GM23338 (cell line): ENCODE results near the gene MYO7B. TPM values are rescaled to one million over a fixed set of nuclear protein-coding genes. Genes with fewer than 3 reads are reported as not detected.

Experiments used
- ATAC-seq: fragments of 200-7000 bp; cut with Tn5 transposase; 3 replicates; pipeline ENCODE4 v1.9.1; 2020
- DNase-seq: peaks from one replicate; pipeline ENCODE4 v3.0.0-alpha.2; 2015; ENCODE audit warnings: low spot score
- H2AFZ ChIP-seq: fragments of 200-600 bp; sonication (generic); 2 replicates; pipeline ENCODE4 v1.8.0; 2016; ENCODE audit warnings: antibody characterized with exemption, mild to moderate bottlenecking, moderate library complexity
- H3F3A ChIP-seq: fragments of 200-600 bp; sonication (generic); replicated peaks from 2 replicates; pipeline ENCODE4 v1.8.0; 2017; ENCODE audit warnings: antibody characterized with exemption, mixed run types, low read depth
- H3K27ac ChIP-seq: fragments of 200-600 bp; sonication (generic); 2 replicates; pipeline ENCODE4 v1.6.1; 2016; ENCODE audit warnings: low read depth
- H3K27me3 ChIP-seq: fragments of 200-600 bp; sonication (generic); 2 replicates; pipeline ENCODE4 v1.8.0; 2016; ENCODE audit warnings: mild to moderate bottlenecking, mixed run types, moderate library complexity; ENCODE audit not compliant: insufficient read depth
- H3K36me3 ChIP-seq: fragments of 200-600 bp; sonication (generic); 2 replicates; pipeline ENCODE4 v1.8.0; 2016; ENCODE audit warnings: mild to moderate bottlenecking; ENCODE audit not compliant: insufficient read depth
- H3K4me1 ChIP-seq: fragments of 200-600 bp; sonication (generic); 2 replicates; pipeline ENCODE4 v1.8.0; 2016; ENCODE audit warnings: mild to moderate bottlenecking, moderate library complexity; ENCODE audit not compliant: insufficient read depth
- H3K4me2 ChIP-seq: fragments of 200-600 bp; sonication (generic); 2 replicates; pipeline ENCODE4 v1.7.1; 2017; ENCODE audit warnings: mixed run types
- H3K4me3 ChIP-seq: fragments of 200-600 bp; sonication (generic); 2 replicates; pipeline ENCODE4 v1.6.1; 2016; ENCODE audit warnings: mixed run types
- H3K79me2 ChIP-seq: fragments of 200-600 bp; sonication (generic); replicated peaks from 2 replicates; pipeline ENCODE4 v1.8.0; 2017; ENCODE audit warnings: mild to moderate bottlenecking; ENCODE audit not compliant: insufficient read depth
- H3K9me2 ChIP-seq: fragments of 200-600 bp; sonication (generic); 2 replicates; pipeline ENCODE4 v1.8.0; 2017; ENCODE audit not compliant: insufficient read depth
- H4K20me1 ChIP-seq: fragments of 200-600 bp; sonication (generic); replicated peaks from 2 replicates; pipeline ENCODE4 v1.8.0; 2017; ENCODE audit warnings: mild to moderate bottlenecking; ENCODE audit not compliant: insufficient read depth
- H3K27ac Mint-ChIP-seq: 2 replicates; pipeline ENCODE4 v1.8.0; 2020; ENCODE audit warnings: inconsistent platforms, mild to moderate bottlenecking, moderate library complexity, mixed read lengths
- H3K27me3 Mint-ChIP-seq: 3 replicates; pipeline ENCODE4 v1.8.0; 2022; ENCODE audit warnings: low read depth, mild to moderate bottlenecking, moderate library complexity, mixed read lengths, inconsistent platforms; ENCODE audit not compliant: insufficient read depth, poor library complexity
- H3K36me3 Mint-ChIP-seq: 3 replicates; pipeline ENCODE4 v1.8.0; 2021; ENCODE audit warnings: low read depth, mild to moderate bottlenecking, inconsistent platforms, moderate library complexity, mixed read lengths
- H3K4me1 Mint-ChIP-seq: 3 replicates; pipeline ENCODE4 v1.8.0; 2020; ENCODE audit warnings: mild to moderate bottlenecking, inconsistent platforms, mixed read lengths
- H3K4me3 Mint-ChIP-seq: 3 replicates; pipeline ENCODE4 v1.8.0; 2021; ENCODE audit warnings: moderate library complexity, mild to moderate bottlenecking, inconsistent platforms, mixed read lengths
- H3K9me3 Mint-ChIP-seq: 3 replicates; pipeline ENCODE4 v1.8.0; 2020; ENCODE audit warnings: moderate library complexity, mild to moderate bottlenecking, inconsistent platforms, mixed read lengths
- CREB1 ChIP-seq: fragments of 250-450 bp; sonication (Bioruptor Pico); IDR thresholded peaks from 2 replicates; pipeline ENCODE4 v1.5.0; 2020; ENCODE audit warnings: low read depth, mild to moderate bottlenecking, moderate library complexity
- CTCF ChIP-seq, 2 experiments: fragments of 200-600 bp in 1 of 2; sonication (generic) in 1 of 2; conservative IDR thresholded peaks; 2 replicates each; pipeline versions ENCODE4 v1.5.1 to v1.6.1; 2016 to 2017; ENCODE audit warnings: antibody characterized with exemption in 2 of 2, low read depth in 2 of 2, mild to moderate bottlenecking in 2 of 2, moderate library complexity in 1 of 2
- EZH2 ChIP-seq: fragments of 200-600 bp; sonication (generic); IDR thresholded peaks from one replicate; pipeline ENCODE4 v1.8.0; 2017; ENCODE audit warnings: antibody characterized with exemption, mild to moderate bottlenecking, low read depth; ENCODE audit not compliant: unreplicated experiment
- EZH2phosphoT487 ChIP-seq: fragments of 200-600 bp; sonication (generic); IDR thresholded peaks from one replicate; pipeline ENCODE4 v1.8.1; 2018; ENCODE audit warnings: antibody characterized with exemption; ENCODE audit not compliant: unreplicated experiment
- JUNB ChIP-seq: IDR thresholded peaks from one replicate; pipeline ENCODE4 v1.6.1; 2016; ENCODE audit warnings: antibody characterized with exemption; ENCODE audit not compliant: unreplicated experiment
- NANOG ChIP-seq: IDR thresholded peaks from 2 replicates; pipeline ENCODE4 v1.6.1; 2016; ENCODE audit warnings: antibody characterized with exemption, borderline replicate concordance
- POLR2AphosphoS5 ChIP-seq: IDR thresholded peaks from 2 replicates; pipeline ENCODE4 v1.6.1; 2016; ENCODE audit warnings: antibody characterized with exemption, low read depth
- REST ChIP-seq: IDR thresholded peaks from one replicate; pipeline ENCODE4 v1.6.1; 2018; ENCODE audit warnings: antibody characterized with exemption; ENCODE audit not compliant: unreplicated experiment
- ZNF114 ChIP-seq: fragments of 250-450 bp; sonication (Bioruptor Pico); IDR thresholded peaks from 2 replicates; pipeline ENCODE4 v1.5.0; 2020; ENCODE audit warnings: mild to moderate bottlenecking, moderate library complexity
- ZNF331 ChIP-seq: fragments of 250-450 bp; sonication (Bioruptor Pico); IDR thresholded peaks from 2 replicates; pipeline ENCODE4 v1.5.0; 2020; ENCODE audit warnings: low read depth, mild to moderate bottlenecking, moderate library complexity
- polyA plus RNA-seq: library from polyadenylated mRNA; unstranded; fragments of >200 nt; fragmentation: Nextera tagmentation; extraction: Ambion mirVana; gene quantifications from 2 replicates; pipeline ENCODE4 v1.2.1, GENCODE V29; 2016
- total RNA-seq: library from RNA; depleted of rRNA; stranded (reverse); fragments of >200 nt; shearing (Covaris generic); gene quantifications from 2 replicates; pipeline ENCODE4 v1.2.3, GENCODE V29; 2014
- TF ChIP-seq, protein P1 (sequence below): fragments of 250-450 bp; sonication (Bioruptor Pico); IDR thresholded peaks from 2 replicates; pipeline ENCODE4 v1.5.0; 2020; ENCODE audit warnings: mild to moderate bottlenecking, moderate library complexity
- TF ChIP-seq, protein P2 (sequence below): IDR thresholded peaks from 2 replicates; pipeline ENCODE4 v1.6.1; 2016; ENCODE audit warnings: antibody characterized with exemption

Gene MYO7B
- total and polyA plus RNA-seq, 2 experiments from 2014 or later: not detected

DNA sequence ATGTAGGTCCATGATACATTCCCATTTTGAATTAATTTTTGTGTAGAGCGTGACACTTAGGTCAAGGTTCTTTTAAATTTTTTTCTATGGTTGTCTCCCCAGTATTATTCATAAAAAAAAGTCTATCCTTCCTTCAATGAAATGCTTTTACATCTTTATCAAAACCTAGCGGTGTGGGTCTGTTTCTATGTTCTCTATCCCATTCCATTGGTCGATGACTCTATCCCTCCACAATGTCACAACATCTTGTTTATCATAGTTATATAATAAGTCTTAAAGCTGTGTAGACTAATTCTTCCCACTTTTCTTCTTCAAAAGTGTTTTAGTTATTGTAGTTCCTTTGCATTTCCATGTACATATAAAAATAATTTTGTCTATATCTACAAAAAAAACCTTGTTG lies 63.2 kb downstream of the MYO7B start:
- no peak overlapping the region for H3K4me3 ChIP-seq
- no peaks in the 10 kb centered on the region for H3K9me2 ChIP-seq
- H3K4me2 ChIP-seq: no peak overlapping the region
- H3F3A ChIP-seq: no peaks in the 10 kb centered on the region
- no peak for TF ChIP-seq ZNF114
- TF ChIP-seq ZNF331: no peak
- no peak for TF ChIP-seq NANOG
- no peak for TF ChIP-seq REST
- no peak for TF ChIP-seq EZH2phosphoT487
- no peak for TF ChIP-seq CREB1
- TF ChIP-seq POLR2AphosphoS5: no peak
- TF ChIP-seq JUNB: no peak
- TF ChIP-seq, protein P1, sequence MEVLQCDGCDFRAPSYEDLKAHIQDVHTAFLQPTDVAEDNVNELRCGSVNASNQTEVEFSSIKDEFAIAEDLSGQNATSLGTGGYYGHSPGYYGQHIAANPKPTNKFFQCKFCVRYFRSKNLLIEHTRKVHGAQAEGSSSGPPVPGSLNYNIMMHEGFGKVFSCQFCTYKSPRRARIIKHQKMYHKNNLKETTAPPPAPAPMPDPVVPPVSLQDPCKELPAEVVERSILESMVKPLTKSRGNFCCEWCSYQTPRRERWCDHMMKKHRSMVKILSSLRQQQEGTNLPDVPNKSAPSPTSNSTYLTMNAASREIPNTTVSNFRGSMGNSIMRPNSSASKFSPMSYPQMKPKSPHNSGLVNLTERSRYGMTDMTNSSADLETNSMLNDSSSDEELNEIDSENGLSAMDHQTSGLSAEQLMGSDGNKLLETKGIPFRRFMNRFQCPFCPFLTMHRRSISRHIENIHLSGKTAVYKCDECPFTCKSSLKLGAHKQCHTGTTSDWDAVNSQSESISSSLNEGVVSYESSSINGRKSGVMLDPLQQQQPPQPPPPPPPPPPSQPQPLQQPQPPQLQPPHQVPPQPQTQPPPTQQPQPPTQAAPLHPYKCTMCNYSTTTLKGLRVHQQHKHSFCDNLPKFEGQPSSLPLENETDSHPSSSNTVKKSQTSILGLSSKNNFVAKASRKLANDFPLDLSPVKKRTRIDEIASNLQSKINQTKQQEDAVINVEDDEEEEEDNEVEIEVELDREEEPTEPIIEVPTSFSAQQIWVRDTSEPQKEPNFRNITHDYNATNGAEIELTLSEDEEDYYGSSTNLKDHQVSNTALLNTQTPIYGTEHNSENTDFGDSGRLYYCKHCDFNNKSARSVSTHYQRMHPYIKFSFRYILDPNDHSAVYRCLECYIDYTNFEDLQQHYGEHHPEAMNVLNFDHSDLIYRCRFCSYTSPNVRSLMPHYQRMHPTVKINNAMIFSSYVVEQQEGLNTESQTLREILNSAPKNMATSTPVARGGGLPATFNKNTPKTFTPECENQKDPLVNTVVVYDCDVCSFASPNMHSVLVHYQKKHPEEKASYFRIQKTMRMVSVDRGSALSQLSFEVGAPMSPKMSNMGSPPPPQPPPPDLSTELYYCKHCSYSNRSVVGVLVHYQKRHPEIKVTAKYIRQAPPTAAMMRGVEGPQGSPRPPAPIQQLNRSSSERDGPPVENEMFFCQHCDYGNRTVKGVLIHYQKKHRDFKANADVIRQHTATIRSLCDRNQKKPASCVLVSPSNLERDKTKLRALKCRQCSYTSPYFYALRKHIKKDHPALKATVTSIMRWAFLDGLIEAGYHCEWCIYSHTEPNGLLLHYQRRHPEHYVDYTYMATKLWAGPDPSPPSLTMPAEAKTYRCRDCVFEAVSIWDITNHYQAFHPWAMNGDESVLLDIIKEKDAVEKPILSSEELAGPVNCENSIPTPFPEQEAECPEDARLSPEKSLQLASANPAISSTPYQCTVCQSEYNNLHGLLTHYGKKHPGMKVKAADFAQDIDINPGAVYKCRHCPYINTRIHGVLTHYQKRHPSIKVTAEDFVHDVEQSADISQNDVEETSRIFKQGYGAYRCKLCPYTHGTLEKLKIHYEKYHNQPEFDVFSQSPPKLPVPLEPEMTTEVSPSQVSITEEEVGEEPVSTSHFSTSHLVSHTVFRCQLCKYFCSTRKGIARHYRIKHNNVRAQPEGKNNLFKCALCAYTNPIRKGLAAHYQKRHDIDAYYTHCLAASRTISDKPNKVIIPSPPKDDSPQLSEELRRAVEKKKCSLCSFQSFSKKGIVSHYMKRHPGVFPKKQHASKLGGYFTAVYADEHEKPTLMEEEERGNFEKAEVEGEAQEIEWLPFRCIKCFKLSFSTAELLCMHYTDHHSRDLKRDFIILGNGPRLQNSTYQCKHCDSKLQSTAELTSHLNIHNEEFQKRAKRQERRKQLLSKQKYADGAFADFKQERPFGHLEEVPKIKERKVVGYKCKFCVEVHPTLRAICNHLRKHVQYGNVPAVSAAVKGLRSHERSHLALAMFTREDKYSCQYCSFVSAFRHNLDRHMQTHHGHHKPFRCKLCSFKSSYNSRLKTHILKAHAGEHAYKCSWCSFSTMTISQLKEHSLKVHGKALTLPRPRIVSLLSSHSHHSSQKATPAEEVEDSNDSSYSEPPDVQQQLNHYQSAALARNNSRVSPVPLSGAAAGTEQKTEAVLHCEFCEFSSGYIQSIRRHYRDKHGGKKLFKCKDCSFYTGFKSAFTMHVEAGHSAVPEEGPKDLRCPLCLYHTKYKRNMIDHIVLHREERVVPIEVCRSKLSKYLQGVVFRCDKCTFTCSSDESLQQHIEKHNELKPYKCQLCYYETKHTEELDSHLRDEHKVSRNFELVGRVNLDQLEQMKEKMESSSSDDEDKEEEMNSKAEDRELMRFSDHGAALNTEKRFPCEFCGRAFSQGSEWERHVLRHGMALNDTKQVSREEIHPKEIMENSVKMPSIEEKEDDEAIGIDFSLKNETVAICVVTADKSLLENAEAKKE (CRISPR knock-in tag): no peak
- no peak for TF ChIP-seq EZH2
- TF ChIP-seq CTCF (conservative IDR thresholded peaks at IDR 0.05; ENCODE audit: low read depth in 2 of 2): no peak
- TF ChIP-seq, protein P2, sequence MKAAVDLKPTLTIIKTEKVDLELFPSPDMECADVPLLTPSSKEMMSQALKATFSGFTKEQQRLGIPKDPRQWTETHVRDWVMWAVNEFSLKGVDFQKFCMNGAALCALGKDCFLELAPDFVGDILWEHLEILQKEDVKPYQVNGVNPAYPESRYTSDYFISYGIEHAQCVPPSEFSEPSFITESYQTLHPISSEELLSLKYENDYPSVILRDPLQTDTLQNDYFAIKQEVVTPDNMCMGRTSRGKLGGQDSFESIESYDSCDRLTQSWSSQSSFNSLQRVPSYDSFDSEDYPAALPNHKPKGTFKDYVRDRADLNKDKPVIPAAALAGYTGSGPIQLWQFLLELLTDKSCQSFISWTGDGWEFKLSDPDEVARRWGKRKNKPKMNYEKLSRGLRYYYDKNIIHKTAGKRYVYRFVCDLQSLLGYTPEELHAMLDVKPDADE: no peak
- Mint-ChIP-seq H3K4me3 (no peak overlapping the region), H3K27ac (no peak overlapping the region), H3K9me3 (no peaks in the 10 kb centered on the region), H3K27me3 (peaks cover 2% of the 10 kb centered on the region), H3K36me3 (no peaks in the 10 kb centered on the region), H3K4me1 (no peaks in the 10 kb centered on the region)
- no peak overlapping the region for H3K27ac ChIP-seq
- H3K27me3 ChIP-seq: no peaks in the 10 kb centered on the region
- no peaks in the 10 kb centered on the region for H3K4me1 ChIP-seq
- no peak for ATAC-seq
- H3K36me3 ChIP-seq: no peaks in the 10 kb centered on the region
- no peaks in the 10 kb centered on the region for H3K79me2 ChIP-seq
- no peaks in the 10 kb centered on the region for H4K20me1 ChIP-seq
- no peak overlapping the region for H2AFZ ChIP-seq
- DNase-seq: no peak
